ENCODE measurements around the gene HOXB7.

The HOXB7 gene

DNA sequence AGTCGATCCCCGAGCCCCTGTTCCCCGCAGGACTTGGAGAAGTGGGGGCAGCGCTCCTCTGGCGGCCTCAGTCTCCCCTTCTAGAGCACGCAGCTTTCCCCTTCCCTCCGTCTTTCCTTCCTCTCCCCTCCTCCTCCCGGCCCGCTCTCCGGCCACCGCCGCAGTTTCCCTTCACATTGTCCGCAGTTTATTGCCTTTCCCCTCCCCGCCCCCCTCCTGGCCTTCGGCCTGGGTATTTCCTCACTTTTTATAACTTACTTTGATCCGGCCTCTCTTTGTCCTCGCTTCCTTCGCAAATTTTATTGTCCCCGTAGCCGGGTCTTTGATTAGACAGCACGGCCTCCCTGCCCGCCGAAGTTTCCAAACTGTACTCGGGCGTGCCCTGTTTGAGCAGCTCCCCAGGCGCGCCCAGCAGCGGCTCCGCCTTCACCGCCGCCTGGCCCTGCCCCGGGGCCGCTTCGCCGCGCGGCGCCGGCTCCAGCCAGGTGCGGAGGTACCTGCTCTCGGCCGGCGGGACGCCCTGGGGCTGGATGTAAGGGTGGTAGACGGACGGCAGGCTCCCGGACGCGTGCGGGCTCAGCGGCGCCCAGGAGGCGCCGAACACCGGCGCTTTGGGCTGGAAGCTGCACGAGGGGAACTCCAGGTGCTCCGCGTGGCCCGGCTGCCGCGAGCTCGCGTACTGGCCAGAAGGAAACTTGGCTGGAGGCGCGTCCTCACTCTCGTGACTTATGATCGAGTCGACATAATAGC, 14.9 kb upstream of the HOXB7 start:
- ChIA-PET POLR2A (interaction anchor here (0.8 to 4.0 kb wide), 18 partner anchors 10 to 470 kb away, joined by 3 to 23 read pairs (median 4); partner anchors contain the start of genes HOXB13 and HOXB8), CTCF (interaction anchor here (0.8 to 3.1 kb wide), 2 partner anchors 11 to 13 kb away, joined by 3 to 23 read pairs; no protein-coding TSS in a partner anchor)
- DNase-seq (ENCODE audit: extremely low spot score) = no peak
- no peak for TF ChIP-seq ZNF384 (IDR thresholded peaks at IDR 0.05)
- TF ChIP-seq, protein P1, sequence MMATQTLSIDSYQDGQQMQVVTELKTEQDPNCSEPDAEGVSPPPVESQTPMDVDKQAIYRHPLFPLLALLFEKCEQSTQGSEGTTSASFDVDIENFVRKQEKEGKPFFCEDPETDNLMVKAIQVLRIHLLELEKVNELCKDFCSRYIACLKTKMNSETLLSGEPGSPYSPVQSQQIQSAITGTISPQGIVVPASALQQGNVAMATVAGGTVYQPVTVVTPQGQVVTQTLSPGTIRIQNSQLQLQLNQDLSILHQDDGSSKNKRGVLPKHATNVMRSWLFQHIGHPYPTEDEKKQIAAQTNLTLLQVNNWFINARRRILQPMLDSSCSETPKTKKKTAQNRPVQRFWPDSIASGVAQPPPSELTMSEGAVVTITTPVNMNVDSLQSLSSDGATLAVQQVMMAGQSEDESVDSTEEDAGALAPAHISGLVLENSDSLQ (IDR thresholded peaks at IDR 0.05) = no peak
- TF ChIP-seq SUZ12 (IDR thresholded peaks at IDR 0.05) = no peak
- TF ChIP-seq BHLHE40 (IDR thresholded peaks at IDR 0.05; ENCODE audit: borderline replicate concordance) = no peak
- TF ChIP-seq ARNT (IDR thresholded peaks at IDR 0.05) = no peak
- no peak for TF ChIP-seq L3MBTL2 (conservative IDR thresholded peaks at IDR 0.05)
- no peak for TF ChIP-seq TARDBP (IDR thresholded peaks at IDR 0.05)
- TF ChIP-seq CTBP1 (IDR thresholded peaks at IDR 0.05; ENCODE audit: borderline replicate concordance) = no peak
- TF ChIP-seq FOXM1 (IDR thresholded peaks at IDR 0.05; ENCODE audit: borderline replicate concordance) = no peak
- TF ChIP-seq SP1 (IDR thresholded peaks at IDR 0.05) = no peak
- TF ChIP-seq ELF4 (IDR thresholded peaks at IDR 0.05) = no peak

DNA sequence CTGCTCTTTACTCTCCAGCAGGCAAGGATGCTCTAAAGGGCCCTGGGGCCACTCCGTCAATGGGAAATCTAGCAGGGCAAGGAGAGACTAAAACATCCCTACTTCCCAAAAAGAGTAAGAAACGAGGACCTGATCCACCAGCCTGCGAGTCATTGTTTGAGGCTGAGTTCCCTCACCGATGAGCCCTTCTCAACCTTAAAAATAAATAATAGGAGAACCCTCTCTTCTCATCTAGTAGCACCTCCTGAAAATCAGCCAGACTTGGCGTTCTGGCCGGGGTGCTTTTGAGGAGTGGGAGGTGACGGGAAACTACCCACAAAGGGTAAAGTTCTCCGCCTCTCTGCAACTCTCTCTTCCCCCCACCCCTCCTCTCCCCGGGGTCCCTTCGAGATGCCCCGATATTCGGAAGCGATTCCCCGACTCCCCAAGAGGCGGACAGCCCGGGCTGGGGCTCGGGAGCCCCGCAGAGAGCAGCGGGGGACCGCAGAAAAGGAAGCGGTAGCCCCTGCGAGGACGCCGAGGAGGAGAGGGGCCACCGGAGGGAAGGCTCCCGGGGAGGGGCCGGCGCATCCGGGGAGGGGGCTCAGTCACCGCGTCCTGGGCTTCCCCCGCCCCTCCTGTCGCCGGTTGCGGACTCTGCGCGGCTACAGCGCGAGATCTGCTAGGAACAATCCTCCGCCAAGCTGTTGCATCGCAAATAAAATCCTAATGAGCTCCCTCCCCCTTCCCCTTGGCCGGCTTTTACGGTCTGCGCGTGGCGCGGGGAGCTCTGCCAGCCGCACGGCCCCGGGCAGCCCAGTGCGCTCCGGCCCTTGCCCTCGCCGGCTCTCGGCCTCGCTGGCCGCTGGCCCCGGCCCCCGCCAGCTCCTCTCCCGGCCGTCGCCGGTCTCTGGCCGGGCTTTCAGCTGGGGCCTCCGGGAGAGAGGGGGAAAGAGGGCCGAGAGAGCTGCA, 14.0 kb upstream of the HOXB7 start:
- ChIA-PET CTCF (interaction anchor here (0.5 to 3.1 kb wide), 2 partner anchors 12 to 317 kb away, joined by 4 to 23 read pairs; no protein-coding TSS in a partner anchor), POLR2A (interaction anchor here (0.8 to 4.0 kb wide), 12 partner anchors 7 to 362 kb away, joined by 3 to 23 read pairs (median 7); no protein-coding TSS in a partner anchor)
- no peak for DNase-seq (ENCODE audit: extremely low spot score)
- no peak for TF ChIP-seq HDGF (IDR thresholded peaks at IDR 0.05; ENCODE audit: borderline replicate concordance)
- TF ChIP-seq NFRKB (IDR thresholded peaks at IDR 0.05) = no peak
- TF ChIP-seq ELF4 (IDR thresholded peaks at IDR 0.05) = no peak
- TF ChIP-seq LEF1 (IDR thresholded peaks at IDR 0.05; ENCODE audit: borderline replicate concordance) = no peak
- TF ChIP-seq ARNT (IDR thresholded peaks at IDR 0.05) = no peak
- TF ChIP-seq TARDBP (IDR thresholded peaks at IDR 0.05) = no peak
- no peak for TF ChIP-seq FOXA1 (IDR thresholded peaks at IDR 0.05)
- TF ChIP-seq L3MBTL2 (conservative IDR thresholded peaks at IDR 0.05) = no peak
- no peak for TF ChIP-seq SUZ12 (IDR thresholded peaks at IDR 0.05)
- no peak for TF ChIP-seq BHLHE40 (IDR thresholded peaks at IDR 0.05; ENCODE audit: borderline replicate concordance)
- no peak; the same call in 1 of the 2 replicates for TF ChIP-seq CTBP1 (IDR thresholded peaks at IDR 0.05; ENCODE audit: borderline replicate concordance)

DNA sequence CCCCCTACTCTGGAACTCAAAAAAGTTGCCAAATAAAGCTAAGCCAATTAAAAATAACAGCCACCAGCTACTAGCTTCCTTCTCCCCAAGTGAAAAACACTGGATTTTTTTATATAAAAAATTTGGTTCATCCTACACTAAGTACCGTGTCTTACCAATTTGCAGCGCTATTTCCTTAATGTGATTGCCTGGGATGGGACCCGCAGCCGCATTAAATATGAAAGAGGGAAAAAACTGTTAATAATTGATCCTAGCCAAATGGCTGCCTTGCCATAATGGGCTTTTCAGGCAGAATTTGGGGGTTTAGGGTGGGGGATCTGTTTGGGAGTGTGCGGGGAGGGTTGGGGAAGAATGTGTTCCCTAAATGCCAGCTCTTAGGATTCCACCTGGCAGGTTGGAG, 13.3 kb upstream of the HOXB7 start:
- TF ChIP-seq HDGF (IDR thresholded peaks at IDR 0.05; ENCODE audit: borderline replicate concordance) (no peak), SUZ12 (IDR thresholded peaks at IDR 0.05) (no peak), ARNT (IDR thresholded peaks at IDR 0.05) (no peak), ELF4 (IDR thresholded peaks at IDR 0.05) (no peak), CTBP1 (IDR thresholded peaks at IDR 0.05; ENCODE audit: borderline replicate concordance) (no peak), TARDBP (IDR thresholded peaks at IDR 0.05) (no peak), FOXM1 (IDR thresholded peaks at IDR 0.05; ENCODE audit: borderline replicate concordance) (no peak), ZNF384 (IDR thresholded peaks at IDR 0.05) (no peak), LEF1 (IDR thresholded peaks at IDR 0.05; ENCODE audit: borderline replicate concordance) (no peak), FOXK2 (IDR thresholded peaks at IDR 0.05) (no peak), SP1 (IDR thresholded peaks at IDR 0.05) (no peak), NFRKB (IDR thresholded peaks at IDR 0.05) (no peak), FOXA1 (IDR thresholded peaks at IDR 0.05) (no peak), BHLHE40 (IDR thresholded peaks at IDR 0.05; ENCODE audit: borderline replicate concordance) (no peak), L3MBTL2 (conservative IDR thresholded peaks at IDR 0.05) (no peak)
- TF ChIP-seq, protein P1 (IDR thresholded peaks at IDR 0.05) = no peak
- ChIA-PET CTCF (interaction anchor here (0.5 to 2.1 kb wide), 2 partner anchors 12 to 316 kb away, joined by 4 to 6 read pairs; no protein-coding TSS in a partner anchor), POLR2A (interaction anchor here (1.2 to 1.9 kb wide), 3 partner anchors 8 to 15 kb away, joined by 7 to 9 read pairs (median 7); partner anchors contain the start of gene HOXB8)
- no peak for DNase-seq (ENCODE audit: extremely low spot score)

DNA sequence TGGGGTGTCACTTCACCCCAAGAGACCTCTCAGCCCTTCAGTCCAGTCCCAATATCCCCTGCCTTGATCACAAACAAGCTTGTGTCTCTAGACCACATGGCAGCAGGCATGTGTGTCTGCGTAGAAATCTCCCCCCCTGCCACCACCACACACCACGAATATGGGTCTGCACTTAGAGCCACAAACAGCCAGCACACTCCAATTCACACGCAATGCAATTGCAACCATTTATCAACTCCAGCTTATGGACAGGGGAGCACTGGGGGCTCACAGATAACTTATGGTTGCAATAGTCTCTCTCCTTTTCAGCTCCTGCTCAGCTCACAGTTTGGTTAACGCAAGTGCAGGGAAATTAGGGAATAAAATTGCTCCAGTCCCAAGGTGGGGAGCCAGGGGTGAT, 12.8 kb upstream of the HOXB7 start:
- DNase-seq (ENCODE audit: extremely low spot score) = no peak
- ChIA-PET CTCF (interaction anchor here (2.1 kb wide), 1 partner anchor 13 kb away, joined by 6 read pairs; no protein-coding TSS in a partner anchor), POLR2A (interaction anchor here (0.8 to 1.9 kb wide), 7 partner anchors 8 to 120 kb away, joined by 3 to 9 read pairs (median 6); partner anchors contain the start of gene HOXB8)
- TF ChIP-seq LEF1 (IDR thresholded peaks at IDR 0.05; ENCODE audit: borderline replicate concordance) = no peak
- TF ChIP-seq L3MBTL2 (conservative IDR thresholded peaks at IDR 0.05) = peak; percentile 43; the same call in 1 of the 2 replicates
- TF ChIP-seq FOXM1 (IDR thresholded peaks at IDR 0.05; ENCODE audit: borderline replicate concordance) = 0 out of 2 replicates have a peak, but pooled peaks have one; percentile 9
- peak; percentile 81 for TF ChIP-seq ARNT (IDR thresholded peaks at IDR 0.05)
- TF ChIP-seq, protein P1 (IDR thresholded peaks at IDR 0.05) = peak; percentile 67
- no peak for TF ChIP-seq NFRKB (IDR thresholded peaks at IDR 0.05)
- no peak for TF ChIP-seq SUZ12 (IDR thresholded peaks at IDR 0.05)

DNA sequence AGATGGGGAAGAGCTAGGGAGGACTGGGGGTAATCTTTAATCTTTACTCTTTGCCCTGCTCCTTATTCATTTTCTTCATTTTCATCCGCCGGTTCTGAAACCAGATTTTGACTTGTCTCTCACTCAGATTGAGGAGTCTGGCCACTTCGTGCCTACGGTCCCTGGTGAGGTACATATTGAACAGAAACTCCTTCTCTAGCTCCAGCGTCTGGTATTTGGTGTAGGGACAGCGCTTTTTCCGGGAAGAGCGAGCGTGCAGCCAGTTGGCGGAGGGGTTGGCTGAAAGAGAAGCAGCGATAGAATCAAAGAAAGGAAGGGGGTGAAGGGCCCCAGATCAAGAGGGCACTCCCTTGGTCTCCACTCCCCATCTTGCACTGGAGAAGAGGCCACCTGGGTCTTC, 12.0 kb upstream of the HOXB7 start:
- TF ChIP-seq L3MBTL2 (conservative IDR thresholded peaks at IDR 0.05) = no peak
- no peak for TF ChIP-seq FOXK2 (IDR thresholded peaks at IDR 0.05)
- TF ChIP-seq SP1 (IDR thresholded peaks at IDR 0.05) = no peak
- no peak for TF ChIP-seq ELF4 (IDR thresholded peaks at IDR 0.05)
- TF ChIP-seq SUZ12 (IDR thresholded peaks at IDR 0.05) = no peak
- ChIA-PET POLR2A (interaction anchor here (0.8 to 2.7 kb wide), 11 partner anchors 8 to 407 kb away, joined by 3 to 9 read pairs (median 4); partner anchors contain the start of genes HOXB13 and HOXB8), CTCF (interaction anchor here (1.6 to 2.1 kb wide), 2 partner anchors 14 to 464 kb away, joined by 3 to 6 read pairs; no protein-coding TSS in a partner anchor)
- no peak for DNase-seq (ENCODE audit: extremely low spot score)

Data from HEK293T (cell line).